HepG2 (cell line): Measurements from ENCODE around the gene GAL3ST3. TPM values are rescaled to one million over a fixed set of nuclear protein-coding genes. Genes with fewer than 3 reads are reported as not detected.

Experiments
- IRF2 ChIP-seq: IDR thresholded peaks from 2 replicates; pipeline ENCODE4 v1.6.1; 2018; ENCODE audit warnings: missing genetic modification reagents, missing compliant biosample characterization
- MZF1 ChIP-seq: sonication (generic); formaldehyde crosslinking; IDR thresholded peaks from 2 replicates; pipeline ENCODE4 v1.8.1; 2023; ENCODE audit warnings: mild to moderate bottlenecking, missing genetic modification reagents, borderline replicate concordance
- NCOR1 ChIP-seq: fragments of 200-600 bp; sonication (generic); IDR thresholded peaks from 2 replicates; pipeline ENCODE4 v1.7.0; 2017; ENCODE audit warnings: antibody characterized with exemption, low read length, borderline replicate concordance
- NR2C2 ChIP-seq: sonication (generic); formaldehyde crosslinking; IDR thresholded peaks from 2 replicates; pipeline ENCODE4 v1.4.0; 2020; ENCODE audit warnings: missing genetic modification reagents, mild to moderate bottlenecking, moderate library complexity, borderline replicate concordance
- XRCC5 ChIP-seq: fragments of 200-400 bp; formaldehyde crosslinking; optimal IDR thresholded peaks from 2 replicates; pipeline ENCODE3; 2017; ENCODE audit warnings: mild to moderate bottlenecking, low read length
- ZNF180 ChIP-seq: sonication (generic); formaldehyde crosslinking; IDR thresholded peaks from 2 replicates; pipeline ENCODE4 v1.4.0; 2020; ENCODE audit warnings: low read depth, missing genetic modification reagents, borderline replicate concordance
- ZNF256 ChIP-seq: sonication (generic); formaldehyde crosslinking; conservative IDR thresholded peaks from 2 replicates; pipeline ENCODE4 v1.4.0; 2020; ENCODE audit warnings: missing genetic modification reagents
- ZNF441 ChIP-seq: sonication (generic); formaldehyde crosslinking; IDR thresholded peaks from 2 replicates; pipeline ENCODE4 v1.7.0; 2021; ENCODE audit warnings: missing genetic modification reagents, borderline replicate concordance
- polyA plus RNA-seq, 8 experiments: library from polyadenylated mRNA; depleted of rRNA in 3 of 8; stranded (reverse) in 7 of 8; unstranded in 1 of 8; fragments of >200 nt; fragmentation: Illumina TruSeq in 4 of 8; extraction: Trizol in 4 of 8; gene quantifications; 2 replicates each; pipeline versions ENCODE4 v1.2.1 to v1.2.3, GENCODE V29; 2011 to 2016; ENCODE audit warnings: low read depth in 4 of 8, missing spikeins in 1 of 8, mixed read lengths in 1 of 8; ENCODE audit not compliant: insufficient read depth in 1 of 8
- total RNA-seq, 5 experiments: library from RNA; depleted of rRNA; stranded (reverse); fragments of >200 nt; fragmentation: Illumina TruSeq; extraction: Trizol; gene quantifications; 2 replicates each; pipeline ENCODE4 v1.2.3, GENCODE V29; 2016; ENCODE audit warnings: low read depth in 1 of 5
- TF ChIP-seq, protein P1 (sequence below): sonication (generic); formaldehyde crosslinking; IDR thresholded peaks from 2 replicates; pipeline ENCODE4 v1.4.0; 2020; ENCODE audit warnings: missing genetic modification reagents
- TF ChIP-seq, protein P2 (sequence below): sonication (generic); formaldehyde crosslinking; IDR thresholded peaks from 2 replicates; pipeline ENCODE4 v1.4.0; 2020; ENCODE audit warnings: missing genetic modification reagents
- TF ChIP-seq, protein P3 (sequence below): sonication (generic); formaldehyde crosslinking; IDR thresholded peaks from 2 replicates; pipeline ENCODE4 v1.4.0; 2020; ENCODE audit warnings: missing genetic modification reagents
- TF ChIP-seq, protein P4 (sequence below): sonication (generic); formaldehyde crosslinking; IDR thresholded peaks from 2 replicates; pipeline ENCODE4 v1.5.1; 2020; ENCODE audit warnings: missing genetic modification reagents, mild to moderate bottlenecking, borderline replicate concordance
- TF ChIP-seq, protein P5 (sequence below): sonication (generic); formaldehyde crosslinking; IDR thresholded peaks from 2 replicates; pipeline ENCODE4 v1.5.0; 2020; ENCODE audit warnings: mild to moderate bottlenecking, missing genetic modification reagents, moderate library complexity
- TF ChIP-seq, protein P6 (sequence below): IDR thresholded peaks from 2 replicates; pipeline ENCODE4 v1.6.1; 2016; ENCODE audit warnings: mild to moderate bottlenecking

Gene GAL3ST3
- total and polyA plus RNA-seq, 2 of the 13 experiments (the other 11 are each of a cell fraction or from before 2014, with no cell fraction given) = not detected

DNA sequence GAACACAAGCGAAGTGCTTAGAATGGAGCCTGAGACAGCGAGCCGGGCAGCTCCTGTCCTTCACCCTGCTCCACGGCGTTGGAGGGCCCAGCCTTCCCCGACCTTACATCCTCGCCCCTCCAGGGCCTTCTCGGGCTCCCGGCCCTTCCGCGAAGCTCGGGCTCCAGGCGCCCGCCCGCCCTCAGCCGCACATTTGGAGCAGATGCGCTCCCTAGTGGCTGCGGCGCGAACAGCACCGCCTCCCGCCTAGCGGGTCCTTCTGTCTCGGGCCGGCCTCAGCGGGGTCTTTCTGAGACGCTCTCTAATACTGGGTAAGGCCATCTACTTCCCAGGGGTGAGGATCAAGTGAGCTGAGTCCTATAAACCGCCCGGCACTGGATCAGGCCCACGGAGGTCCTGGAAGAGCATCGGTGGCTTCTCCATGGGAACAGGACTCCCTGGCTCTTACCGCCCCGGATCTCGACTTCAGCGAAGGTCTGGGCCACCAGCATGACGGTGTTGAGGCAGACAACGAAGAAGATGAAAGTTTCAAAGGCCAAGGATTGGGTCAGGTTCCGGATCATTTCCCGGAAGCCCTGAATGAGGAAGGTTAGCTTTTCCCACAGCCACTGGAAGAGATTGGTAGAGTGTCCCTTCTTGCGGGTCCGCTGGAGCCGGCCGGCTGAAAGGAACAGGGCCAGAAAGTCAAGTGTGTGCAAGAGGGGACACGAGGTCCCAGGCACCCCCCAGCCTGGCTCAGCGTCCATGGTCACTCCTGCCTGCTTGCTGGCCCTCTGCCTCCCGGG is 26.4 kb downstream of the GAL3ST3 start (continued):
- TF ChIP-seq, protein P1, sequence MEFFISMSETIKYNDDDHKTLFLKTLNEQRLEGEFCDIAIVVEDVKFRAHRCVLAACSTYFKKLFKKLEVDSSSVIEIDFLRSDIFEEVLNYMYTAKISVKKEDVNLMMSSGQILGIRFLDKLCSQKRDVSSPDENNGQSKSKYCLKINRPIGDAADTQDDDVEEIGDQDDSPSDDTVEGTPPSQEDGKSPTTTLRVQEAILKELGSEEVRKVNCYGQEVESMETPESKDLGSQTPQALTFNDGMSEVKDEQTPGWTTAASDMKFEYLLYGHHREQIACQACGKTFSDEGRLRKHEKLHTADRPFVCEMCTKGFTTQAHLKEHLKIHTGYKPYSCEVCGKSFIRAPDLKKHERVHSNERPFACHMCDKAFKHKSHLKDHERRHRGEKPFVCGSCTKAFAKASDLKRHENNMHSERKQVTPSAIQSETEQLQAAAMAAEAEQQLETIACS (CRISPR knock-in tag) = 0 out of 2 replicates have a peak, but pooled peaks have one; percentile 26
- TF ChIP-seq ZNF256 (CRISPR knock-in tag) (0 out of 2 replicates have a peak, but pooled peaks have one; percentile 50), NCOR1 (no peak), XRCC5 (peak; percentile 92), NR2C2 (CRISPR knock-in tag) (peak; percentile 25; the same call in 1 of the 2 replicates), IRF2 (CRISPR knock-in tag) (0 out of 2 replicates have a peak, but pooled peaks have one; percentile 23), ZNF441 (CRISPR knock-in tag) (peak; percentile 45; the same call in 1 of the 2 replicates), ZNF180 (CRISPR knock-in tag) (peak; percentile 51; the same call in 1 of the 2 replicates), MZF1 (CRISPR knock-in tag) (no peak)
- TF ChIP-seq, protein P2, sequence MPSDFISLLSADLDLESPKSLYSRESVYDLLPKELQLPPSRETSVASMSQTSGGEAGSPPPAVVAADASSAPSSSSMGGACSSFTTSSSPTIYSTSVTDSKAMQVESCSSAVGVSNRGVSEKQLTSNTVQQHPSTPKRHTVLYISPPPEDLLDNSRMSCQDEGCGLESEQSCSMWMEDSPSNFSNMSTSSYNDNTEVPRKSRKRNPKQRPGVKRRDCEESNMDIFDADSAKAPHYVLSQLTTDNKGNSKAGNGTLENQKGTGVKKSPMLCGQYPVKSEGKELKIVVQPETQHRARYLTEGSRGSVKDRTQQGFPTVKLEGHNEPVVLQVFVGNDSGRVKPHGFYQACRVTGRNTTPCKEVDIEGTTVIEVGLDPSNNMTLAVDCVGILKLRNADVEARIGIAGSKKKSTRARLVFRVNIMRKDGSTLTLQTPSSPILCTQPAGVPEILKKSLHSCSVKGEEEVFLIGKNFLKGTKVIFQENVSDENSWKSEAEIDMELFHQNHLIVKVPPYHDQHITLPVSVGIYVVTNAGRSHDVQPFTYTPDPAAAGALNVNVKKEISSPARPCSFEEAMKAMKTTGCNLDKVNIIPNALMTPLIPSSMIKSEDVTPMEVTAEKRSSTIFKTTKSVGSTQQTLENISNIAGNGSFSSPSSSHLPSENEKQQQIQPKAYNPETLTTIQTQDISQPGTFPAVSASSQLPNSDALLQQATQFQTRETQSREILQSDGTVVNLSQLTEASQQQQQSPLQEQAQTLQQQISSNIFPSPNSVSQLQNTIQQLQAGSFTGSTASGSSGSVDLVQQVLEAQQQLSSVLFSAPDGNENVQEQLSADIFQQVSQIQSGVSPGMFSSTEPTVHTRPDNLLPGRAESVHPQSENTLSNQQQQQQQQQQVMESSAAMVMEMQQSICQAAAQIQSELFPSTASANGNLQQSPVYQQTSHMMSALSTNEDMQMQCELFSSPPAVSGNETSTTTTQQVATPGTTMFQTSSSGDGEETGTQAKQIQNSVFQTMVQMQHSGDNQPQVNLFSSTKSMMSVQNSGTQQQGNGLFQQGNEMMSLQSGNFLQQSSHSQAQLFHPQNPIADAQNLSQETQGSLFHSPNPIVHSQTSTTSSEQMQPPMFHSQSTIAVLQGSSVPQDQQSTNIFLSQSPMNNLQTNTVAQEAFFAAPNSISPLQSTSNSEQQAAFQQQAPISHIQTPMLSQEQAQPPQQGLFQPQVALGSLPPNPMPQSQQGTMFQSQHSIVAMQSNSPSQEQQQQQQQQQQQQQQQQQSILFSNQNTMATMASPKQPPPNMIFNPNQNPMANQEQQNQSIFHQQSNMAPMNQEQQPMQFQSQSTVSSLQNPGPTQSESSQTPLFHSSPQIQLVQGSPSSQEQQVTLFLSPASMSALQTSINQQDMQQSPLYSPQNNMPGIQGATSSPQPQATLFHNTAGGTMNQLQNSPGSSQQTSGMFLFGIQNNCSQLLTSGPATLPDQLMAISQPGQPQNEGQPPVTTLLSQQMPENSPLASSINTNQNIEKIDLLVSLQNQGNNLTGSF (CRISPR knock-in tag) = 0 out of 2 replicates have a peak, but pooled peaks have one; percentile 25
- TF ChIP-seq, protein P3, sequence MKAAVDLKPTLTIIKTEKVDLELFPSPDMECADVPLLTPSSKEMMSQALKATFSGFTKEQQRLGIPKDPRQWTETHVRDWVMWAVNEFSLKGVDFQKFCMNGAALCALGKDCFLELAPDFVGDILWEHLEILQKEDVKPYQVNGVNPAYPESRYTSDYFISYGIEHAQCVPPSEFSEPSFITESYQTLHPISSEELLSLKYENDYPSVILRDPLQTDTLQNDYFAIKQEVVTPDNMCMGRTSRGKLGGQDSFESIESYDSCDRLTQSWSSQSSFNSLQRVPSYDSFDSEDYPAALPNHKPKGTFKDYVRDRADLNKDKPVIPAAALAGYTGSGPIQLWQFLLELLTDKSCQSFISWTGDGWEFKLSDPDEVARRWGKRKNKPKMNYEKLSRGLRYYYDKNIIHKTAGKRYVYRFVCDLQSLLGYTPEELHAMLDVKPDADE (CRISPR knock-in tag) = peak; percentile 49; the same call in 1 of the 2 replicates
- TF ChIP-seq, protein P4, sequence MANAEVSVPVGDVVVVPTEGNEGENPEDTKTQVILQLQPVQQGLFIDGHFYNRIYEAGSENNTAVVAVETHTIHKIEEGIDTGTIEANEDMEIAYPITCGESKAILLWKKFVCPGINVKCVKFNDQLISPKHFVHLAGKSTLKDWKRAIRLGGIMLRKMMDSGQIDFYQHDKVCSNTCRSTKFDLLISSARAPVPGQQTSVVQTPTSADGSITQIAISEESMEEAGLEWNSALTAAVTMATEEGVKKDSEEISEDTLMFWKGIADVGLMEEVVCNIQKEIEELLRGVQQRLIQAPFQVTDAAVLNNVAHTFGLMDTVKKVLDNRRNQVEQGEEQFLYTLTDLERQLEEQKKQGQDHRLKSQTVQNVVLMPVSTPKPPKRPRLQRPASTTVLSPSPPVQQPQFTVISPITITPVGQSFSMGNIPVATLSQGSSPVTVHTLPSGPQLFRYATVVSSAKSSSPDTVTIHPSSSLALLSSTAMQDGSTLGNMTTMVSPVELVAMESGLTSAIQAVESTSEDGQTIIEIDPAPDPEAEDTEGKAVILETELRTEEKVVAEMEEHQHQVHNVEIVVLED = peak; percentile 32; the same call in 1 of the 2 replicates
- TF ChIP-seq, protein P5, sequence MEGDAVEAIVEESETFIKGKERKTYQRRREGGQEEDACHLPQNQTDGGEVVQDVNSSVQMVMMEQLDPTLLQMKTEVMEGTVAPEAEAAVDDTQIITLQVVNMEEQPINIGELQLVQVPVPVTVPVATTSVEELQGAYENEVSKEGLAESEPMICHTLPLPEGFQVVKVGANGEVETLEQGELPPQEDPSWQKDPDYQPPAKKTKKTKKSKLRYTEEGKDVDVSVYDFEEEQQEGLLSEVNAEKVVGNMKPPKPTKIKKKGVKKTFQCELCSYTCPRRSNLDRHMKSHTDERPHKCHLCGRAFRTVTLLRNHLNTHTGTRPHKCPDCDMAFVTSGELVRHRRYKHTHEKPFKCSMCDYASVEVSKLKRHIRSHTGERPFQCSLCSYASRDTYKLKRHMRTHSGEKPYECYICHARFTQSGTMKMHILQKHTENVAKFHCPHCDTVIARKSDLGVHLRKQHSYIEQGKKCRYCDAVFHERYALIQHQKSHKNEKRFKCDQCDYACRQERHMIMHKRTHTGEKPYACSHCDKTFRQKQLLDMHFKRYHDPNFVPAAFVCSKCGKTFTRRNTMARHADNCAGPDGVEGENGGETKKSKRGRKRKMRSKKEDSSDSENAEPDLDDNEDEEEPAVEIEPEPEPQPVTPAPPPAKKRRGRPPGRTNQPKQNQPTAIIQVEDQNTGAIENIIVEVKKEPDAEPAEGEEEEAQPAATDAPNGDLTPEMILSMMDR = peak; percentile 95
- TF ChIP-seq, protein P6, sequence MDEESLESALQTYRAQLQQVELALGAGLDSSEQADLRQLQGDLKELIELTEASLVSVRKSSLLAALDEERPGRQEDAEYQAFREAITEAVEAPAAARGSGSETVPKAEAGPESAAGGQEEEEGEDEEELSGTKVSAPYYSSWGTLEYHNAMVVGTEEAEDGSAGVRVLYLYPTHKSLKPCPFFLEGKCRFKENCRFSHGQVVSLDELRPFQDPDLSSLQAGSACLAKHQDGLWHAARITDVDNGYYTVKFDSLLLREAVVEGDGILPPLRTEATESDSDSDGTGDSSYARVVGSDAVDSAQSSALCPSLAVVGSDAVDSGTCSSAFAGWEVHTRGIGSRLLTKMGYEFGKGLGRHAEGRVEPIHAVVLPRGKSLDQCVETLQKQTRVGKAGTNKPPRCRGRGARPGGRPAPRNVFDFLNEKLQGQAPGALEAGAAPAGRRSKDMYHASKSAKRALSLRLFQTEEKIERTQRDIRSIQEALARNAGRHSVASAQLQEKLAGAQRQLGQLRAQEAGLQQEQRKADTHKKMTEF = peak; percentile 56
